RWPE2 (cell line): ENCODE results near the gene SLIT2.

ENCODE experiments used
- ATAC-seq: fragments of 200-7000 bp; cut with Tn5 transposase; 3 replicates; pipeline ENCODE4 v1.9.1; 2021; ENCODE audit warnings: low read depth
- DNase-seq: peaks from one replicate; pipeline ENCODE4 v3.0.0-alpha.2; 2020; ENCODE audit warnings: low spot score
- H3K27ac ChIP-seq: fragments of 450-650 bp; 2 replicates; pipeline ENCODE4 v1.5.1; 2017; ENCODE audit warnings: mild to moderate bottlenecking; ENCODE audit not compliant: poor library complexity, severe bottlenecking
- H3K27me3 ChIP-seq: fragments of 250-450 bp; sonication (Bioruptor Pico); 2 replicates; pipeline ENCODE4 v1.5.1; 2021; ENCODE audit warnings: mild to moderate bottlenecking, moderate library complexity; ENCODE audit not compliant: insufficient read depth, poor library complexity, severe bottlenecking
- H3K36me3 ChIP-seq: fragments of 250-450 bp; sonication (Bioruptor Pico); 2 replicates; pipeline ENCODE4 v1.5.1; 2020; ENCODE audit warnings: low read depth, mild to moderate bottlenecking, moderate library complexity
- H3K4me1 ChIP-seq: fragments of 250-450 bp; sonication (Bioruptor Pico); 2 replicates; pipeline ENCODE4 v1.5.1; 2021; ENCODE audit warnings: mild to moderate bottlenecking, moderate library complexity; ENCODE audit not compliant: insufficient read depth, poor library complexity, severe bottlenecking
- H3K4me3 ChIP-seq: fragments of 250-450 bp; sonication (Bioruptor Pico); 2 replicates; pipeline ENCODE4 v1.5.1; 2021; ENCODE audit warnings: mild to moderate bottlenecking, moderate library complexity; ENCODE audit not compliant: severe bottlenecking
- H3K9me3 ChIP-seq: fragments of 250-450 bp; sonication (Bioruptor Pico); 2 replicates; pipeline ENCODE4 v1.5.1; 2021; ENCODE audit warnings: mild to moderate bottlenecking, moderate library complexity; ENCODE audit not compliant: severe bottlenecking
- CTCF ChIP-seq: fragments of 450-650 bp; IDR thresholded peaks from one replicate; pipeline ENCODE4 v1.5.1; 2017; ENCODE audit warnings: mild to moderate bottlenecking, moderate library complexity; ENCODE audit not compliant: poor library complexity, severe bottlenecking

SLIT2 gene

GRCh38 chr4:20255251-20255586, 3.5 kb downstream of the SLIT2 start:
- peaks cover 12% of the 10 kb centered on the region for H3K27me3 ChIP-seq
- TF ChIP-seq CTCF, result no peak

GRCh38 chr4:20255823-20256222, 4.1 kb downstream of the SLIT2 start:
- Histone ChIP-seq H3K4me1 (peaks cover 15% of the 10 kb centered on the region), H3K9me3 (peaks cover 2% of the 10 kb centered on the region), H3K27me3 (peaks cover 12% of the 10 kb centered on the region), H3K27ac (peak overlapping the region; percentile 10), H3K4me3 (no peak overlapping the region), H3K36me3 (no peaks in the 10 kb centered on the region)
- TF ChIP-seq CTCF, result no peak
- no peak for DNase-seq
- no peak for ATAC-seq

More at GRCh38 chr4:20255251-20255586, 3.5 kb downstream of the SLIT2 start:
- peak overlapping the region; percentile 51 for H3K4me3 ChIP-seq
- H3K4me1 ChIP-seq, result peaks cover 15% of the 10 kb centered on the region
- H3K36me3 ChIP-seq, result no peaks in the 10 kb centered on the region
- peaks cover 2% of the 10 kb centered on the region for H3K9me3 ChIP-seq
- no peak for DNase-seq
- no peak for ATAC-seq
- no peak overlapping the region for H3K27ac ChIP-seq

GRCh38 chr4:20256381-20256881, 4.7 kb downstream of the SLIT2 start:
- no peak for TF ChIP-seq CTCF
- Histone ChIP-seq H3K36me3 (no peaks in the 10 kb centered on the region), H3K9me3 (peaks cover 2% of the 10 kb centered on the region), H3K4me3 (no peak overlapping the region), H3K27ac (peak overlapping the region; percentile 10), H3K4me1 (peaks cover 15% of the 10 kb centered on the region), H3K27me3 (peaks cover 12% of the 10 kb centered on the region)
- DNase-seq (no peak), ATAC-seq (no peak)

- DNase-seq (no peak), ATAC-seq (no peak)
- H3K27me3 ChIP-seq, result no peaks in the 10 kb centered on the region
- TF ChIP-seq CTCF, result no peak
- peaks cover 2% of the 10 kb centered on the region for H3K9me3 ChIP-seq
- peaks cover 19% of the 10 kb centered on the region for H3K4me1 ChIP-seq
- H3K27ac ChIP-seq, result no peak overlapping the region
- H3K4me3 ChIP-seq, result no peak overlapping the region
- H3K36me3 ChIP-seq, result no peaks in the 10 kb centered on the region
These were observed 8.0 kb downstream of the SLIT2 start for GRCh38 chr4:20259707-20260106.

- no peak for ATAC-seq
- DNase-seq, result no peak
These were observed 9.1 kb downstream of the SLIT2 start for GRCh38 chr4:20260821-20261220.

More at GRCh38 chr4:20260821-20261220, 9.1 kb downstream of the SLIT2 start:
- no peaks in the 10 kb centered on the region for H3K27me3 ChIP-seq
- no peaks in the 10 kb centered on the region for H3K36me3 ChIP-seq
- H3K4me1 ChIP-seq, result peaks cover 30% of the 10 kb centered on the region
- H3K9me3 ChIP-seq, result peaks cover 2% of the 10 kb centered on the region
- no peak overlapping the region for H3K27ac ChIP-seq
- TF ChIP-seq CTCF, result no peak
- no peak overlapping the region for H3K4me3 ChIP-seq
